PC-9 (cell line): Measurements from ENCODE around the gene CACNA1S. TPM values are rescaled to one million over a fixed set of nuclear protein-coding genes. Genes with fewer than 3 reads are reported as not detected.

Source experiments
- BruUV-seq: library from RNA; stranded (reverse); fragments of 400-500 nt; replicated peaks from 2 replicates; lab custom pipeline; 2021; lab: Mats Ljungman, UMichigan
- CTCF ChIA-PET: fragments of 300-600 bp; sonication (Branson Sonifier 250); formaldehyde crosslinking; loops from one replicate; lab custom pipeline; 2022; ENCODE audit warnings: antibody characterized with exemption; lab: Charles Lee
- POLR2A ChIA-PET: fragments of 300-600 bp; sonication (Branson Sonifier 250); formaldehyde crosslinking; loops from one replicate; lab custom pipeline; 2022; ENCODE audit warnings: antibody characterized with exemption; ENCODE audit not compliant: unreplicated experiment; lab: Charles Lee
- DNase-seq, 2 experiments: peaks; one replicate each; pipeline versions ENCODE4 v3.0.0 to v3.0.0-alpha.2; 2015 to 2022; ENCODE audit warnings: mixed read lengths in 1 of 2
- H2AFZ ChIP-seq: fragments of 200-600 bp; sonication (generic); 2 replicates; pipeline ENCODE4 v1.8.1; 2017; ENCODE audit warnings: antibody characterized with exemption
- H3F3A ChIP-seq: fragments of 200-600 bp; sonication (generic); 2 replicates; pipeline ENCODE4 v1.8.1; 2017; ENCODE audit warnings: antibody characterized with exemption, mild to moderate bottlenecking, low read depth; ENCODE audit not compliant: insufficient read depth
- H3K27ac ChIP-seq: fragments of 200-600 bp; sonication (generic); 2 replicates; pipeline ENCODE4 v1.6.1; 2016; ENCODE audit warnings: mixed run types
- H3K27me3 ChIP-seq: fragments of 200-600 bp; sonication (generic); 2 replicates; pipeline ENCODE4 v1.6.1; 2016; ENCODE audit warnings: low read depth, mixed run types; ENCODE audit not compliant: insufficient read depth
- H3K36me3 ChIP-seq: fragments of 200-600 bp; sonication (generic); 2 replicates; pipeline ENCODE4 v1.6.1; 2016; ENCODE audit warnings: low read depth, mixed run types
- H3K4me1 ChIP-seq: fragments of 200-600 bp; sonication (generic); replicated peaks from 2 replicates; pipeline ENCODE4 v1.6.1; 2016; ENCODE audit warnings: mixed run types; ENCODE audit not compliant: insufficient read depth
- H3K4me2 ChIP-seq: fragments of 200-600 bp; sonication (generic); 2 replicates; pipeline ENCODE4 v1.6.1; 2017; ENCODE audit warnings: mixed run types
- H3K4me3 ChIP-seq: fragments of 200-600 bp; sonication (generic); 2 replicates; pipeline ENCODE4 v1.6.1; 2016; ENCODE audit warnings: mixed run types
- H3K79me2 ChIP-seq: fragments of 200-600 bp; sonication (generic); 2 replicates; pipeline ENCODE4 v1.6.1; 2017; ENCODE audit warnings: low read depth, mixed run types
- H3K9me2 ChIP-seq: fragments of 200-600 bp; sonication (generic); 2 replicates; pipeline ENCODE4 v1.8.1; 2017; ENCODE audit warnings: mild to moderate bottlenecking; ENCODE audit not compliant: insufficient read depth
- H3K9me3 ChIP-seq: fragments of 200-600 bp; sonication (generic); 2 replicates; pipeline ENCODE4 v1.8.1; 2016; ENCODE audit warnings: low read depth; ENCODE audit not compliant: insufficient read depth
- H4K20me1 ChIP-seq: fragments of 200-600 bp; sonication (generic); 2 replicates; pipeline ENCODE4 v1.8.1; 2017; ENCODE audit not compliant: insufficient read depth
- CTCF ChIP-seq: fragments of 200-600 bp; sonication (generic); conservative IDR thresholded peaks from 2 replicates; pipeline ENCODE4 v1.6.1; 2017; ENCODE audit warnings: mixed run types, antibody characterized with exemption, mild to moderate bottlenecking, moderate library complexity
- EZH2 ChIP-seq: fragments of 200-600 bp; sonication (generic); IDR thresholded peaks from 2 replicates; pipeline ENCODE4 v1.8.0; 2017; ENCODE audit warnings: antibody characterized with exemption, low read depth
- intact Hi-C: fragments of 100-400 bp; cut with micrococcal nuclease; formaldehyde crosslinking; loops from one replicate; pipeline ENCODE4 v1.10.0; 2022; ENCODE audit not compliant: unreplicated experiment
- total RNA-seq: library from RNA; stranded (reverse); gene quantifications from 2 replicates; pipeline ENCODE4 v1.2.3, GENCODE V29; 2021

Gene CACNA1S
- total RNA-seq, 1 experiment from 2014 or later = not detected

DNA sequence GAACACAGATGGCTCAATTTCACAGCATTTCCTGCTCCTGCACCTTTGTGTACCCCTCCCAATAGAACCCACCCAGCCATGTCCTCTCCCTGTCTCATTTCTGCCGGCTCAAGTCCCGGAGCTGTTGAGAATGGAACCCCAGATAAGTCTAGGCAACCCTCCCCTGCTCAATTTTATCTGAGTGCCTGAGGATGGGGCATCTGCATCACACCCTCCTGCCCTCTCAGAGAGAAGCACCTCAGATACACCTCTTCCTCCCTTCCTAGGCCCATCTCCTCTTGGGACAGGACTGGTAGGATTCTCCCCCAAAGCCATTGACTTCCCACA lies 89.8 kb downstream of the CACNA1S start:
- peaks cover 37% of the 10 kb centered on the region for H3K4me1 ChIP-seq
- no peaks in the 10 kb centered on the region for H3K9me2 ChIP-seq
- H2AFZ ChIP-seq = no peak overlapping the region
- H3K4me3 ChIP-seq = peak overlapping the region; percentile 58
- BruUV-seq = no TSS peak
- ChIA-PET POLR2A (no interaction called here), CTCF (no interaction called here)
- H3K27me3 ChIP-seq = no peaks in the 10 kb centered on the region
- no peaks in the 10 kb centered on the region for H3K36me3 ChIP-seq
- intact Hi-C loops = no loop called here
- no peak overlapping the region for H3K27ac ChIP-seq
- TF ChIP-seq EZH2 (no peak), CTCF (no peak)
- no peaks in the 10 kb centered on the region for H3K79me2 ChIP-seq
- peaks cover 19% of the 10 kb centered on the region; the same call in 1 of the 2 replicates for H3F3A ChIP-seq
- H3K4me2 ChIP-seq = peak overlapping the region; percentile 86
- DNase-seq = no peak
- no peaks in the 10 kb centered on the region for H3K9me3 ChIP-seq
- H4K20me1 ChIP-seq = no peaks in the 10 kb centered on the region

GRCh38 chr1:201021630-201022492 lies 90.4 kb downstream of the CACNA1S start:
- H3K4me3 ChIP-seq = peak overlapping the region; percentile 58; the same call in 1 of the 2 replicates
- no peaks in the 10 kb centered on the region for H3K9me3 ChIP-seq
- no peaks in the 10 kb centered on the region for H4K20me1 ChIP-seq
- TF ChIP-seq EZH2 (no peak), CTCF (no peak)
- intact Hi-C loops = no loop called here
- DNase-seq = no peak
- peaks cover 19% of the 10 kb centered on the region; the same call in 1 of the 2 replicates for H3F3A ChIP-seq
- no TSS peak for BruUV-seq
- POLR2A ChIA-PET = interaction anchor here (0.5 kb wide), 1 partner anchor 692 kb away, joined by 6 read pairs; no protein-coding TSS in a partner anchor
- H3K36me3 ChIP-seq = no peaks in the 10 kb centered on the region
- no peaks in the 10 kb centered on the region for H3K9me2 ChIP-seq
- H2AFZ ChIP-seq = no peak overlapping the region
- H3K27ac ChIP-seq = no peak overlapping the region
- CTCF ChIA-PET = no interaction called here
- H3K4me1 ChIP-seq = peaks cover 37% of the 10 kb centered on the region
- H3K27me3 ChIP-seq = no peaks in the 10 kb centered on the region
- H3K79me2 ChIP-seq = no peaks in the 10 kb centered on the region
- peak overlapping the region; percentile 86 for H3K4me2 ChIP-seq

GRCh38 chr1:201020721-201021629 lies 91.3 kb downstream of the CACNA1S start:
- ChIA-PET POLR2A (interaction anchor here (0.5 kb wide), 1 partner anchor 691 kb away, joined by 6 read pairs; no protein-coding TSS in a partner anchor), CTCF (interaction anchor here (0.6 kb wide), 1 partner anchor 51 kb away, joined by 5 read pairs; no protein-coding TSS in a partner anchor)
- H2AFZ ChIP-seq = no peak overlapping the region
- DNase-seq = peak in 1 of 2 experiments; percentile 34
- no peaks in the 10 kb centered on the region for H3K9me2 ChIP-seq
- H3K27me3 ChIP-seq = no peaks in the 10 kb centered on the region
- peaks cover 37% of the 10 kb centered on the region for H3K4me1 ChIP-seq
- intact Hi-C loops = no loop called here
- H3K36me3 ChIP-seq = no peaks in the 10 kb centered on the region
- no peaks in the 10 kb centered on the region for H3K9me3 ChIP-seq
- H3K79me2 ChIP-seq = no peaks in the 10 kb centered on the region
- H4K20me1 ChIP-seq = no peaks in the 10 kb centered on the region
- H3K4me3 ChIP-seq = no peak overlapping the region
- no TSS peak for BruUV-seq
- H3K4me2 ChIP-seq = peak overlapping the region; percentile 45; the same call in 1 of the 2 replicates
- H3F3A ChIP-seq = peaks cover 20% of the 10 kb centered on the region; the same call in 1 of the 2 replicates
- H3K27ac ChIP-seq = peak overlapping the region; percentile 73; the same call in 1 of the 2 replicates
- TF ChIP-seq CTCF (peak; percentile 59; the same call in 1 of the 2 replicates), EZH2 (no peak)
